ENCODE measurements around the gene SHOC1.

- TF ChIP-seq CTCF (conservative IDR thresholded peaks at IDR 0.05) (no peak), EZH2 (IDR thresholded peaks at IDR 0.05; ENCODE audit: low read depth) (no peak)
Observed at GRCh38 chr9:111828193-111828592, 33.5 kb upstream of the SHOC1 start.

All from PC-9 (cell line).